ENCODE data around the gene NEDD9.
A peak's percentile ranks its signal among the peaks of the same experiment; 100 is the strongest.

Gene NEDD9

GRCh38 chr6:11168091-11168635, 64.3 kb downstream of the NEDD9 start:
- no peak for DNase-seq

GRCh38 chr6:11166948-11167347, 65.5 kb downstream of the NEDD9 start:
- DNase-seq, result no peak

- DNase-seq, result no peak
Observed at GRCh38 chr6:11164717-11165646, 67.5 kb downstream of the NEDD9 start.

- DNase-seq, result no peak
Observed at GRCh38 chr6:11163932-11164331, 68.5 kb downstream of the NEDD9 start.

GRCh38 chr6:11162262-11162661, 70.2 kb downstream of the NEDD9 start:
- no peak for DNase-seq

GRCh38 chr6:11161031-11161956, 71.2 kb downstream of the NEDD9 start:
- no peak for DNase-seq

GRCh38 chr6:11160199-11160598, 72.3 kb downstream of the NEDD9 start:
- no peak for DNase-seq

- no peak for DNase-seq
Observed at GRCh38 chr6:11155589-11155988, 76.9 kb downstream of the NEDD9 start.

- no peak for DNase-seq
Observed at GRCh38 chr6:11153447-11153846, 79.0 kb downstream of the NEDD9 start.

GRCh38 chr6:11152581-11152980, 79.9 kb downstream of the NEDD9 start:
- no peak for DNase-seq

GRCh38 chr6:11151488-11151887, 81.0 kb downstream of the NEDD9 start:
- no peak for DNase-seq

- DNase-seq, result no peak
Observed at GRCh38 chr6:11149551-11149950, 82.9 kb downstream of the NEDD9 start.

GRCh38 chr6:11146117-11146826, 86.2 kb downstream of the NEDD9 start:
- DNase-seq, result no peak

- peak; percentile 74 for DNase-seq
Observed at GRCh38 chr6:11144393-11144851, 88.0 kb downstream of the NEDD9 start.

GRCh38 chr6:11143394-11144371, 88.8 kb downstream of the NEDD9 start:
- DNase-seq, result no peak

GRCh38 chr6:11142296-11143027, 90.0 kb downstream of the NEDD9 start:
- no peak for DNase-seq

- DNase-seq, result no peak
Observed at GRCh38 chr6:11141295-11141694, 91.2 kb downstream of the NEDD9 start.

GRCh38 chr6:11140056-11140455, 92.4 kb downstream of the NEDD9 start:
- no peak for DNase-seq

- DNase-seq, result no peak
Observed at GRCh38 chr6:11139051-11139960, 93.2 kb downstream of the NEDD9 start.

Data from activated naive CD4-positive, alpha-beta T cell treated with anti-CD3 and anti-CD28 coated beads, Interleukin-2, amount 50 U/mL, for 16 hours (primary cell).